Tibial nerve (tissue), 3 donors: ENCODE results near the gene EBLN2.

Experiments
- CTCF ChIP-seq, 5 experiments: fragments of 200-600 bp in 3 of 5; fragments of 450-650 bp in 2 of 5; sonication (generic) in 3 of 5; IDR thresholded peaks; one replicate each; pipeline ENCODE4 v1.5.1; 2016 to 2019; ENCODE audit warnings: antibody characterized with exemption in 5 of 5, mild to moderate bottlenecking in 3 of 5, moderate library complexity in 2 of 5
- POLR2A ChIP-seq, 2 donors: fragments of 450-650 bp; IDR thresholded peaks; one replicate each; pipeline ENCODE4 v1.6.1; 2017; ENCODE audit warnings: antibody characterized with exemption in 2 of 2, mild to moderate bottlenecking in 2 of 2, moderate library complexity in 2 of 2

DNA sequence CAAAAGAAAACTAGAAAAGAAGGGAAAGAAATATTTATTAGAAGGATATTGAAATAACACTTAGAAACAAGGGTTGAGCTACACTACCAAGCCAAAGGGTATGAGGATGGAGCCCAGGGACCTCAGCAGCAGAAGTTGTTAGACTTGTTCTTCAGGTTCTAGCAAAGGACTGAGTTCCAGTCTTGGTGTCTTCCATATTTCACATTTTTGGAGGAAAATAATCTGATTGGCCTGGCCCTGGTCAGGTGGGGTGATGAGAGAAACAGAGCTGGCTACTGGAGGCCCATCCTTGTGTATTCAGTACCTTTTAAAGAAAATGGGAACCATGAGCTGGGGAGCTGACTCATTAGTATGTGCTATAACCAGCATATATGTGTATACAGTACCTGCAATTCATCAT lies 36.6 kb upstream of the EBLN2 start:
- TF ChIP-seq POLR2A (IDR thresholded peaks at IDR 0.05) (no peak), CTCF (IDR thresholded peaks at IDR 0.05) (no peak)
